GM18861 (cell line): Measurements from ENCODE around the gene PHF2.
"Not testable (repeated sequence)": the region's sequence is repeated elsewhere in the genome, so short reads cannot be mapped to it uniquely, and the experiment has no call there.

Experiments
- ATAC-seq: cut with Tn5 transposase; IDR thresholded peaks from one replicate; pipeline ENCODE4 v1.9.1; 2021; ENCODE audit not compliant: unreplicated experiment

The PHF2 gene

GRCh38 chr9:93663877-93664548, 87.6 kb downstream of the PHF2 start:
- ATAC-seq = no peak

- no peak for ATAC-seq
These were observed 88.3 kb downstream of the PHF2 start for GRCh38 chr9:93664549-93665120.

- ATAC-seq = no peak
These were observed 88.8 kb downstream of the PHF2 start for GRCh38 chr9:93665128-93665636.

- no peak for ATAC-seq
These were observed 89.5 kb downstream of the PHF2 start for GRCh38 chr9:93665637-93666438.

GRCh38 chr9:93666439-93666784, 90.0 kb downstream of the PHF2 start:
- ATAC-seq = not testable (repeated sequence)

- ATAC-seq = no peak
These were observed 90.6 kb downstream of the PHF2 start for GRCh38 chr9:93667006-93667405.

- no peak for ATAC-seq
These were observed 91.2 kb downstream of the PHF2 start for GRCh38 chr9:93667627-93668026.

GRCh38 chr9:93668261-93668871, 92.0 kb downstream of the PHF2 start:
- ATAC-seq = no peak

GRCh38 chr9:93669116-93669957, 93.0 kb downstream of the PHF2 start:
- no peak for ATAC-seq

GRCh38 chr9:93669958-93670207, 93.5 kb downstream of the PHF2 start:
- no peak for ATAC-seq

- no peak for ATAC-seq
These were observed 94.0 kb downstream of the PHF2 start for GRCh38 chr9:93670208-93671019.

GRCh38 chr9:93671020-93671338, 94.6 kb downstream of the PHF2 start:
- ATAC-seq = no peak

GRCh38 chr9:93672330-93673020, 96.1 kb downstream of the PHF2 start:
- ATAC-seq = not testable (repeated sequence)

GRCh38 chr9:93673021-93673838, 96.8 kb downstream of the PHF2 start:
- ATAC-seq = no peak

GRCh38 chr9:93673839-93674334, 97.5 kb downstream of the PHF2 start:
- no peak for ATAC-seq

- no peak for ATAC-seq
These were observed 98.4 kb downstream of the PHF2 start for GRCh38 chr9:93674580-93675335.

- no peak for ATAC-seq
These were observed 99.2 kb downstream of the PHF2 start for GRCh38 chr9:93675336-93676150.
